Fibroblast of villous mesenchyme (primary cell): ENCODE measurements around the gene CEBPG. TPM values are rescaled to one million over a fixed set of nuclear protein-coding genes. Genes with fewer than 3 reads are reported as not detected.

Source experiments
- DNase-seq: peaks from one replicate; pipeline ENCODE4 v3.0.0-alpha.2; 2010; ENCODE audit warnings: low read depth
- H3K4me3 ChIP-seq: 2 replicates; pipeline ENCODE4 v1.5.1; 2011; ENCODE audit warnings: low read depth, mild to moderate bottlenecking, low read length
- CTCF ChIP-seq: IDR thresholded peaks from 2 replicates; pipeline ENCODE4 v1.5.1; 2012; ENCODE audit warnings: low read depth, mild to moderate bottlenecking, low read length; ENCODE audit not compliant: insufficient read depth
- total RNA-seq: library from RNA; depleted of rRNA; stranded (reverse); fragments of >200 nt; gene quantifications from 2 replicates; pipeline ENCODE4 v1.2.3, GENCODE V29; 2012

Gene CEBPG
- total RNA-seq, 1 donor, result 22.0 TPM

- TF ChIP-seq CTCF, result no peak
- H3K4me3 ChIP-seq, result no peak overlapping the region
- no peak for DNase-seq
Measured at GRCh38 chr19:33421368-33421767, 47.9 kb downstream of the CEBPG start.

GRCh38 chr19:33422369-33423180, 49.1 kb downstream of the CEBPG start:
- TF ChIP-seq CTCF, result no peak
- no peak for DNase-seq
- H3K4me3 ChIP-seq, result no peak overlapping the region

GRCh38 chr19:33424181-33424580, 50.7 kb downstream of the CEBPG start:
- H3K4me3 ChIP-seq, result no peak overlapping the region
- TF ChIP-seq CTCF, result no peak
- DNase-seq, result no peak

GRCh38 chr19:33426621-33427361, 53.3 kb downstream of the CEBPG start:
- DNase-seq, result no peak
- H3K4me3 ChIP-seq, result no peak overlapping the region
- no peak for TF ChIP-seq CTCF

GRCh38 chr19:33427801-33428626, 54.5 kb downstream of the CEBPG start:
- no peak for DNase-seq
- no peak for TF ChIP-seq CTCF
- H3K4me3 ChIP-seq, result no peak overlapping the region

- DNase-seq, result no peak
- H3K4me3 ChIP-seq, result no peak overlapping the region
- TF ChIP-seq CTCF, result no peak
Measured at GRCh38 chr19:33428627-33429125, 55.2 kb downstream of the CEBPG start.
